ENCODE measurements around the gene ZNF629. TPM values are rescaled to one million over a fixed set of nuclear protein-coding genes. Genes with fewer than 3 reads are reported as not detected.
A peak's percentile ranks its signal among the peaks of the same experiment; 100 is the strongest.

The ZNF629 gene
- total RNA-seq, 2 experiments from 2014 or later = 2.1 to 2.3 TPM

DNA sequence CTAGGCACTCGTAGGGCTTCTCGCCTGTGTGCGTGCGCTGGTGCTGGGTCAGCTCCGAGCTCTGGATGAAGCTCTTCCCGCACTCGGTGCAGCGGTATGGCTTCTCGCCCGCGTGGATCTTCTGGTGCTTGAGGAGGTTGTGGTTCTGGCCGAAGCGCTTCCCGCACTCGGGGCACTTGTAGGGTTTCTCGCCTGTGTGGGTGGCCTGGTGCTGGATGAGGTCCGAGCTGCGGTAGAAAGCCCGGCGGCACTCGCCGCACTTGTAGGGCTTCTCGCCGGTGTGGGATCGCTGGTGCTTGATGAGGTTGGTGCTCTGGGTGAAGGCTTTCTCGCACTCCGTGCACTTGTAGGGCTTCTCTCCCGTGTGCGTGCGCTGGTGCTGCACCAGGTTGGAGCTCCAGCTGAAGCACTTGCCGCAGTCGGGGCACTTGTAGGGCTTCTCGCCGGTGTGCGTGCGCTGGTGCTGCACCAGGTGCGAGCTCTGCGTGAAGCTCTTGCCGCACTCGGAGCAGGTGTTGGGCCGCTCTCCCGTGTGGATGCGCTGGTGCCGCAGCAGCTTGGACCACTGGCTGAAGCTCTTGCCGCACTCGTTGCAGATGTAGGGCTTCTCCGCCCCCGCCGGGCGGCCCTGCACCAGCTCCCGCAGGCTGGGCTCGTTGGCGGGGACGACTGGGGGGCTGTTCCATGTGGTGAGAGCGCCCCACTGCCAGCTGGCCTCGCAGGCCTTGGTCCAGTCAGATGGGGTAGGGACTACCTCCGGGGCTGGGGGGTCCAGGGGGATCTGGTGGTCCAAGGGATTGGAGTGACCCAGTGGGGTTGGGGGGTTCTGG lies 3.5 kb downstream of the ZNF629 start:
- CTCF ChIA-PET = interaction anchor here (1.4 to 1.5 kb wide), 2 partner anchors 13 to 31 kb away, joined by 3 to 4 read pairs; no protein-coding TSS in a partner anchor

DNA sequence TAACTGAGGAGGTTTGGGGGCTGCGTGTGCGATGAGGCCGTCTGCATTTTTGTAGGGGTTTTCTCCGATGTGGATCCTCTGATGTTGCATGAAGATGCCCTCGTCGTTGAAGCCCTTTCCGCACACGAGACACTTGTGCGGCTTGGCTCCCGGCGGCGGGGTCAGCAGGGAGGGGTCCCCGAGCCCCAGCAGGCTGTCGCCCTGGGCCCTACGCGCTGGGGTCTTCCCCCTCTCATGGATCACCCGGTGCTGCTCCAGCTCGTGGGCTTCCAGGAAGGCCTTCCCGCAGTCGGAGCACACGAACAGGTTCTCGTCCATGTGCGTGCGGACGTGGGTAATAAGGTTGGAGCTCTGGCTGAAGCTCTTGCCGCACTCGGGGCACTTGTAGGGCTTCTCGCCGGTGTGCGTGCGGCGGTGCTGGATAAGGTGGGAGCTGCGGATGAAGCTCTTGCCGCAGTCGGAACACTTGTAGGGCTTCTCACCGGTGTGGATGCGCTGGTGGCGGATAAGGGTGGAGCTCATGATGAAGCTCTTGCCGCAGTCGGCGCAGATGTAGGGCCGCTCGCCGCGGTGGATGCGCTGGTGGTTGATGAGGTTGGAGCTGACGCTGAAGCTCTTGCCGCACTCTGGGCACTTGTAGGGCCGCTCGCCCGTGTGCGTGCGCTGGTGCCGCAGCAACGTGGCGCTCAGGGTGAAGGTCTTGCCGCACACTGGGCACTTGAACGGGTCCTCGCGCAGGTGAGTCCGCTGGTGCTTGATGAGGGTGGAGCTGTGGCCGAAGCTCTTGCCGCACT lies 4.3 kb downstream of the ZNF629 start:
- no peak for DNase-seq
- intact Hi-C loops (cut with micrococcal nuclease) = no loop called here
- CTCF ChIA-PET = interaction anchor here (1.4 to 1.5 kb wide), 2 partner anchors 14 to 31 kb away, joined by 3 to 4 read pairs; no protein-coding TSS in a partner anchor

More for the DNA sequence above, 3.5 kb downstream of the ZNF629 start:
- intact Hi-C loops (cut with micrococcal nuclease) = no loop called here
- Mint-ChIP-seq H3K36me3 (ENCODE audit: low read depth) (peaks cover 2% of the 10 kb centered on the region), H3K27me3 (ENCODE audit: low read depth) (no peaks in the 10 kb centered on the region), H3K9me3 (no peaks in the 10 kb centered on the region), H3K4me1 (ENCODE audit: low read depth) (peaks cover 16% of the 10 kb centered on the region), H3K27ac (no peak overlapping the region), H3K4me3 (no peak overlapping the region)
- no peak for DNase-seq

DNA sequence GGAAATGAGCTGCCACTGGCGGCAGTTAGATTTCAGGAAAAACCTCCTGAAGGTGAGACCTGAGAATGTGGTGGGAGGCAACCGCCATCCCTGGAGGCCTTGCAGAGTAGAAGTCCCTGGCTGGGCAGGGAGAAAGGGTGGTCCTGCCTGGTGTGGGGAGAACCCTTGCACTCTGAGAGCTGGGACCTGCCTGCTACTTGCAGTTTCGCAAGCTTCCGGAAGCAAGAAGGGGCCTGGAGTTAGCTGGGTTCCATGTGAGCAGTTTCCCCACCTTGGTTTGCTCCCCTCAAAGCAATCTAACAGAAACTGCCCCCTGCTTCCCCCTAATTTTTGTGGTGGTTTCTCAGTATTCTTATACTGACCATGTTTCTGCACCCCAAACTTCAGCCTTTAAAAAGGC lies 6.5 kb downstream of the ZNF629 start:
- no peaks in the 10 kb centered on the region for H3K9me3 Mint-ChIP-seq
- CTCF ChIA-PET = no interaction called here
- H3K4me3 Mint-ChIP-seq = no peak overlapping the region
- no peaks in the 10 kb centered on the region for H3K27me3 Mint-ChIP-seq (ENCODE audit: low read depth)
- intact Hi-C loops (cut with micrococcal nuclease) = no loop called here
- DNase-seq = no peak
- H3K36me3 Mint-ChIP-seq (ENCODE audit: low read depth) = peaks cover 2% of the 10 kb centered on the region
- H3K27ac Mint-ChIP-seq = no peak overlapping the region
- peaks cover 12% of the 10 kb centered on the region for H3K4me1 Mint-ChIP-seq (ENCODE audit: low read depth)

More for the DNA sequence above, 4.3 kb downstream of the ZNF629 start:
- no peak overlapping the region for H3K4me3 Mint-ChIP-seq
- H3K9me3 Mint-ChIP-seq = no peaks in the 10 kb centered on the region
- no peak overlapping the region for H3K27ac Mint-ChIP-seq
- no peaks in the 10 kb centered on the region for H3K27me3 Mint-ChIP-seq (ENCODE audit: low read depth)
- peaks cover 13% of the 10 kb centered on the region for H3K4me1 Mint-ChIP-seq (ENCODE audit: low read depth)
- peaks cover 2% of the 10 kb centered on the region for H3K36me3 Mint-ChIP-seq (ENCODE audit: low read depth)

DNA sequence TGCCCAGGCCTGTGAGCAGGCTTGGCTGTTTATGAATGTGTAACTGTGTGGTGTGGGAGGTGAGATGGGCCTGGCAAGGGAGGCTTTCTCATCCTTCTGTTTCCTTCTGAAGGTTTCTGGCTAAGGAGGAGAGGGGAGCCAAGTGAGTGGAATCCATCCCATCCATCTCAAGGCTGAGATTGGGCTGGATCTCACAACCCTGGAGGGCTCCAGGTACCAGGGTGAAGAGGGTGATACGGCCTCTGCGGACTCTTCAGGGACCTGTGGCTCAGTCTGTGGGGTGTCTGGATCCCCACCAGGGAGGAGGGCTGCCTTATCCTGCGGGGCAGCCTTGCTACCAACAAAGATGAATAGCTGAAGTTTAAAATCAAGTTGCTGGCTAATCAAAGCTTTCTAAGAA lies 7.0 kb downstream of the ZNF629 start:
- DNase-seq = no peak
- H3K27ac Mint-ChIP-seq = no peak overlapping the region
- H3K4me3 Mint-ChIP-seq = no peak overlapping the region
- peaks cover 5% of the 10 kb centered on the region for H3K36me3 Mint-ChIP-seq (ENCODE audit: low read depth)
- intact Hi-C loops (cut with micrococcal nuclease) = no loop called here
- H3K4me1 Mint-ChIP-seq (ENCODE audit: low read depth) = peaks cover 11% of the 10 kb centered on the region
- no peaks in the 10 kb centered on the region for H3K9me3 Mint-ChIP-seq
- CTCF ChIA-PET = no interaction called here
- no peaks in the 10 kb centered on the region for H3K27me3 Mint-ChIP-seq (ENCODE audit: low read depth)

DNA sequence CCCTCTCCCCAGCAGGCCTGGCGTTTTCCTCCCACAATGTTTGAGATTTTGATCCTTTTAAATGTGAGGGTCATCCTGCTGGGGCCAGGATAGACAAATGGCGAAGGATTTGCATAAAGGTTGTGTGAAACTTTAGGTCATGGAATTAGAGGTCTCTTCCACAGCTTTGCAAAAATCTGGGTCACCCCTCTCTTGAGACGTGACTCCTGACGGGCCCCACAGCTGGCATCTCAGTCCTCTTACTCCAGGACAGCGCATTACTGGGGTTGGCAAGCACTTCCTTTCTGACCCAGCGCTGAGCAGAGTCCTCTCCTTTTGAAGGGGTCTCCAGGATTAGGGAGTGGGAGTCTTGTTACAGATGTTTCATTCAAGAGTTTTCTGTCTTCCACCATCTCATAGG lies 7.4 kb downstream of the ZNF629 start:
- Mint-ChIP-seq H3K9me3 (no peaks in the 10 kb centered on the region), H3K27me3 (ENCODE audit: low read depth) (no peaks in the 10 kb centered on the region), H3K4me1 (ENCODE audit: low read depth) (peaks cover 14% of the 10 kb centered on the region), H3K4me3 (no peak overlapping the region), H3K27ac (no peak overlapping the region), H3K36me3 (ENCODE audit: low read depth) (peaks cover 6% of the 10 kb centered on the region)
- intact Hi-C loops (cut with micrococcal nuclease) = no loop called here
- no peak for DNase-seq
- CTCF ChIA-PET = no interaction called here

DNA sequence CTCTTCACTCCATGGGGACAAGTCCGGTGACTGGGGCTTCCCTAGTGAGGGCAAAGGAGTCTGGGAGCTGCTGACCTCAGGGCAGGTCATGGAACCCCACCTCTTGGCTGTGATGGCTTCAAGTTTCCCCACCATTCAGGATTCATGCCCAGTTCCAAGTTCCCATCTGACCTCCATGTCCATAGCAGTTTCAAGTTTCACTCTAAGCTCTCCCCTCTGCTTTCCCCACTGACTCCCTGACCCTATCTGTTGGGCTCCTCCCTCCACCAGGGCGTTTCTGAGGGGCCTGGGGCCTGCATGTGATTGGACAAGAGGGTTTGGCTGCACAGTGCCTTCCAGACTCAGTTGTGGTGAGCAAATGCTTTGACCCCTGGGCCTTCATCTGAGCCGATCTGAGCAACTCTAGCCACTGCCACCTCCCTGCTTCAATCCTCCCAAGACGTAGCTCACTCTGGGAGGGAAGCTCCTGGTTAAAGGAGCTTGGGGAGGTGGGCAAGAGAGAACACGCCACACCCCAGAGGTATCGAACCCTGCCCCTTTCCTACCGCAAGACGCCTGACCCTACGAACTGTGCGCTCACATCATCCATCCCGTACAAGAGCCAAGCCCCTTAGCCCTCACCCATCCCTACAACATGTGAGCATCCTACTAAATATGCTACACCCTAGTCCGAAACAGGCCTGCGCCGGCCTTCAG lies 8.3 kb downstream of the ZNF629 start:
- intact Hi-C loops (cut with micrococcal nuclease) = no loop called here
- no peak overlapping the region for H3K4me3 Mint-ChIP-seq
- CTCF ChIA-PET = interaction anchor here (0.9 to 1.1 kb wide), 2 partner anchors 9 to 24 kb away, joined by 3 to 4 read pairs; no protein-coding TSS in a partner anchor
- no peak for DNase-seq
- H3K27me3 Mint-ChIP-seq (ENCODE audit: low read depth) = no peaks in the 10 kb centered on the region
- peaks cover 17% of the 10 kb centered on the region for H3K4me1 Mint-ChIP-seq (ENCODE audit: low read depth)
- H3K27ac Mint-ChIP-seq = no peak overlapping the region
- H3K9me3 Mint-ChIP-seq = no peaks in the 10 kb centered on the region
- peaks cover 13% of the 10 kb centered on the region for H3K36me3 Mint-ChIP-seq (ENCODE audit: low read depth)

DNA sequence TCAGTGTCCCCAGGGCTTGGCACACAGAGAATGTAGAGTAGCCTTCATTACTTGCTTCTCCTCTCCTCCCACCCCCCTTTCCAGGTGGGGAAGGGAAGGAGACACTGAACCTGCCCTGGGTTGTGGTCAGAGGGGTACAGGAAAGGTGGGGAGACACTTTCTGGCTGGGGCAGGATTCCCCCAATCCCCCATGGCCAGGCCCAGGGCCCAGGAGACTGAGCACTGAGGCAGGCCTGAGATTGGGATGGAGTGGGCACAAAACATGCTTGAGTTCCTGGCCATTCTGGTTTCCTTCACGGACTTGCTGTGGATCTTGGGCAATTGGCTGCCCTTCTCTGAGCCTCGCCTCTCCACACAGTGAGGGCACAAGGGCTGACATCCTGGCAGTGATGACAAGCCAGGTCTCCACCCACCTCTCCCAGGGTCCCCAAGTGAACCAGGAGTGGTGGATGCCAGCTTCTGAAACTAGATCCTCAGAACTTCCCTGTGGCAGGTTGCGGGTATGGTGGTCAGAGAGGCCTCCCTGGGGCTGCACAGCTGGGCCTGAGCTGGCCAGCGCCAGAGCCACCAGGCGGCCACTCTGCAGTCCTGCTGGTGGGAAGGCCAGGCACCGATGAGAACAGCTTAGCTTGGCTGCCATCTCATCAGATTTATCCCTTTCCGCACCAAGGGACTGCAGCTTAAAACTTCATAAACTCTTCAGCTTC lies 9.3 kb downstream of the ZNF629 start:
- no peak overlapping the region for H3K27ac Mint-ChIP-seq

DNA sequence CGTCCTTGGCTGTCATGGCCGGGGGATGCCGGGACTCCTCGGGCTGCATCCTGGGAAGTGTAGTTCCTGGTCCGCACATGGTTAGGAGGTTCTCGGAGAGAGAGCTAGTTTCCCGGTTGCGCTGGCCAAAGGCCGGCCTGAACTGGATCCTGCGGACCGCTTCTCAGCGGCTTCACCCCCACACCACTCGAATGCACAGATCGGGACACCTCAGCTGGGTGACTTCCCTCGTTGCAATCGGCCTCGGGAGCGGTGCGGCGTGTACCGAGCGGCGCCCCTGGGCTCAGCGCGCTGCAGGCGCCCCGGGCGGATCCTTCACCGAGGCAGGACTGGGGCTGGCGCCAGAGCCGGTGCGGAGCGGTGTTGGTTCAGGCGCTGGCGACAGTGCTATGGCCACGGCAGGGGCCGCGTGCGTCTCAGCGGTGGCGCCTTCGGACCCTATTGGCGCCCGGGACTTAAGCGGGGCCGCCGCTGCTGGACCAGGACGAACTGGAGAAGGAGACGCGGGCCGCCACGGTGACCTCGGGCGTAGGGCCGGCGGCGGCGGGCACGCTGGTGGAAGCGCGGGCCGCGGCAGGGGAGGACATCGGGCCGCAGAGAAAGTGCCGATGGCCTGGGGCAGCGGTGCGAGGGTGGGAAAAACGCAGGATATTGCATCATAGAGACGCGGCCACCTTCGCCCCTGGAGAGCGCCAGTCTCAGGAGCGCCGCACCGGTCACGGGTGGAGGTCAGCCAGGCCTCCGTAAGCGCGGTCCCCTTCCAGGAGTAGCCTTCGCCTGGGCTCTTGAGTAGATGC lies 11.4 kb downstream of the ZNF629 start:
- peaks cover 21% of the 10 kb centered on the region for H3K36me3 Mint-ChIP-seq (ENCODE audit: low read depth)
- no peaks in the 10 kb centered on the region for H3K9me3 Mint-ChIP-seq
- H3K27ac Mint-ChIP-seq = peak overlapping the region; percentile 93
- CTCF ChIA-PET = interaction anchor here (0.7 to 1.5 kb wide), 3 partner anchors 9 to 39 kb away, joined by 3 to 4 read pairs (median 3); no protein-coding TSS in a partner anchor
- H3K4me1 Mint-ChIP-seq (ENCODE audit: low read depth) = peaks cover 17% of the 10 kb centered on the region
- H3K4me3 Mint-ChIP-seq = peak overlapping the region; percentile 95
- peak; percentile 78 for DNase-seq
- H3K27me3 Mint-ChIP-seq (ENCODE audit: low read depth) = no peaks in the 10 kb centered on the region
- intact Hi-C loops (cut with micrococcal nuclease) = loop anchor here (1.0 kb wide), 4 partner anchors 13 to 147 kb away; partner anchors contain the start of genes CFAP119, PHKG2 and RNF40

More for the DNA sequence above, 9.3 kb downstream of the ZNF629 start:
- Mint-ChIP-seq H3K27me3 (ENCODE audit: low read depth) (no peaks in the 10 kb centered on the region), H3K4me3 (peak overlapping the region; percentile 95), H3K4me1 (ENCODE audit: low read depth) (peaks cover 17% of the 10 kb centered on the region), H3K36me3 (ENCODE audit: low read depth) (peaks cover 18% of the 10 kb centered on the region), H3K9me3 (no peaks in the 10 kb centered on the region)
- intact Hi-C loops (cut with micrococcal nuclease) = no loop called here
- CTCF ChIA-PET = interaction anchor here (0.6 to 1.1 kb wide), 5 partner anchors 10 to 164 kb away, joined by 3 to 4 read pairs (median 3); no protein-coding TSS in a partner anchor
- no peak for DNase-seq

DNA sequence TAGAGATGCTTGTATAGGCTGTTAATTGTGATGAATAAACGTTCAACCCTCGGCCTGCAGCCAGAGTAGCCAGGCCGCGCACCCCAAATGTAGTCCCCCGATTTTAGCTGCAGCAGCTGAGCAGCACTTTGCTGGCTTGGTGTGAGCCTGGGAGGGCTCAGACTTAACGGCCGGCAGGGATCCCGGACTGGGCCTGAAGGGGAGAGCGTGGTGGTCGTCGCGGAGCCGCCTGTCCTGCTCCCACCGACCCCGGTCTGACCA lies 11.9 kb downstream of the ZNF629 start:
- no peak for DNase-seq
- CTCF ChIA-PET = interaction anchor here (0.7 to 1.5 kb wide), 2 partner anchors 10 to 40 kb away, joined by 3 to 4 read pairs; no protein-coding TSS in a partner anchor
- Mint-ChIP-seq H3K4me3 (peak overlapping the region; percentile 95), H3K27me3 (ENCODE audit: low read depth) (no peaks in the 10 kb centered on the region), H3K36me3 (ENCODE audit: low read depth) (peaks cover 24% of the 10 kb centered on the region), H3K27ac (peak overlapping the region; percentile 93), H3K9me3 (no peaks in the 10 kb centered on the region), H3K4me1 (ENCODE audit: low read depth) (peaks cover 17% of the 10 kb centered on the region)
- intact Hi-C loops (cut with micrococcal nuclease) = loop anchor here (1.0 kb wide), 4 partner anchors 13 to 147 kb away; partner anchors contain the start of genes CFAP119, PHKG2 and RNF40

DNA sequence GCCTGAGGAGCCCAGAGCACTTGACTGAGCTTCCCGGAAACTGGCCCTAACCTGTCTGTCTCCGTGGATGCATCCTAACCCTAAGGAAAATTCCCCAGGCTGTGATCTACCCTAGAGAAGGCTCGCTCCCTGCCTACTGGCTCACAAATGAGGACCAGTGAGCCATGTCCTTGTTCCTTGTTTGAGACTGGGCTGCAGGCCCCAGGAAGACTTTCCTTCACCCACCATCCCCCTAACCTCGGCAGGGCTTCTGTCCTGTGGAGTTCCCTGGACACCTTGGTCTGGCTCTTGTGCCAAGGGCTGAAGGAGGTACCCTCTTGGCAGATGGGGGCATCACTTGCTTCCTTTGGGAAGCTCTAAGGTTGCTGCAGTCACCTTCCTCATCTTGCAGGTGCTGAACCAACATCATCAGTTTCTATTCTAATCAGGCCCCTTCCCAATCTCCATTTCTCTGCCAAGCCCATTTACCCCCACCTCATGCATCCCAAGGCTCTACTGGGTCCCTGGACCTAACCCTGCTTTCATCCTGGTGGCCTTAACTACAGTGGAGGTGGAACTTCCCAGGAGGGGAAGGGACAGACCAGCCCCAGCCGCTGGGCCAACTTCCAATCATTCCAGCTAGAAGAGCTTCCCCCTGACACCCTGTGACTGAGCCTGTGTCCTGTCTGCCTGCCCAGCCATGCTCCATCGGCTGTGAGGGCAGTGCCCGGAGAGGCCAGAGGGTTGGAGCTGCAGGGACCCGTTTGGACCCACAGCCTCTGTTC lies 12.5 kb downstream of the ZNF629 start:
- CTCF ChIA-PET = interaction anchor here (0.7 to 1.5 kb wide), 3 partner anchors 10 to 40 kb away, joined by 3 to 4 read pairs (median 3); no protein-coding TSS in a partner anchor

More for the DNA sequence above, 12.5 kb downstream of the ZNF629 start:
- H3K27ac Mint-ChIP-seq = peak overlapping the region; percentile 93
- H3K27me3 Mint-ChIP-seq (ENCODE audit: low read depth) = no peaks in the 10 kb centered on the region
- no peaks in the 10 kb centered on the region for H3K9me3 Mint-ChIP-seq
- no peak for DNase-seq
- H3K4me1 Mint-ChIP-seq (ENCODE audit: low read depth) = peaks cover 17% of the 10 kb centered on the region
- intact Hi-C loops (cut with micrococcal nuclease) = loop anchor here (1.0 kb wide), 4 partner anchors 12 to 148 kb away; partner anchors contain the start of genes CFAP119, PHKG2 and RNF40
- peaks cover 26% of the 10 kb centered on the region for H3K36me3 Mint-ChIP-seq (ENCODE audit: low read depth)
- H3K4me3 Mint-ChIP-seq = peak overlapping the region; percentile 95

Data from activated naive CD4-positive, alpha-beta T cell treated with anti-CD3 and anti-CD28 coated beads for 36 hours (primary cell).